Vagina (tissue), 2 donors: ENCODE results near the gene MARCHF3. TPM values are rescaled to one million over a fixed set of nuclear protein-coding genes. Genes with fewer than 3 reads are reported as not detected.
"Not testable (repeated sequence)": the region's sequence is repeated elsewhere in the genome, so short reads cannot be mapped to it uniquely, and the experiment has no call there.

Source experiments
- DNase-seq, 2 donors: peaks; one replicate each; pipeline ENCODE4 v3.0.0-alpha.2; 2017; ENCODE audit errors: extremely low spot score in 2 of 2
- H3K27ac ChIP-seq: fragments of 200-600 bp; sonication (generic); one replicate; pipeline ENCODE4 v1.5.1; 2019
- H3K27me3 ChIP-seq: fragments of 200-600 bp; sonication (generic); one replicate; pipeline ENCODE4 v1.5.1; 2019
- H3K36me3 ChIP-seq, 2 donors: fragments of 200-600 bp; sonication (generic); one replicate each; pipeline ENCODE4 v1.5.1; 2017 to 2019
- H3K4me1 ChIP-seq: fragments of 200-600 bp; sonication (generic); one replicate; pipeline ENCODE4 v1.5.1; 2019
- H3K4me3 ChIP-seq, 2 donors: fragments of 200-600 bp; sonication (generic); 1 replicate in 1 of 2; 2 replicates in 1 of 2; pipeline ENCODE4 v1.5.1; 2016 to 2019
- H3K9me3 ChIP-seq: fragments of 200-600 bp; sonication (generic); one replicate; pipeline ENCODE4 v1.5.1; 2019
- CTCF ChIP-seq, 3 experiments: fragments of 450-650 bp in 2 of 3; fragments of 200-600 bp in 1 of 3; sonication (generic) in 1 of 3; IDR thresholded peaks; one replicate each; pipeline ENCODE4 v1.5.1; 2017 to 2019; ENCODE audit warnings: antibody characterized with exemption in 3 of 3, mild to moderate bottlenecking in 2 of 3, moderate library complexity in 2 of 3
- POLR2A ChIP-seq, 2 donors: fragments of 450-650 bp; IDR thresholded peaks; one replicate each; pipeline ENCODE4 v1.6.1; 2017; ENCODE audit warnings: antibody characterized with exemption in 2 of 2, mild to moderate bottlenecking in 2 of 2, moderate library complexity in 2 of 2
- POLR2AphosphoS5 ChIP-seq, 2 donors: sonication (generic); formaldehyde crosslinking; IDR thresholded peaks; one replicate each; pipeline ENCODE4 v1.9.0; 2017; ENCODE audit warnings: antibody characterized with exemption in 2 of 2, mild to moderate bottlenecking in 2 of 2, low read depth in 1 of 2; ENCODE audit not compliant: insufficient read depth in 1 of 2
- intact Hi-C: fragments of 100-400 bp; cut with DNase I; formaldehyde crosslinking; loops from one replicate; pipeline ENCODE4 v1.15.1; 2023
- total RNA-seq: library from RNA; depleted of rRNA; stranded (reverse); fragments of >200 nt; gene quantifications from one replicate; pipeline ENCODE4 v1.2.3, GENCODE V29; 2016

The MARCHF3 gene
- total RNA-seq, 1 donor from 2014 or later = 2.0 TPM

DNA sequence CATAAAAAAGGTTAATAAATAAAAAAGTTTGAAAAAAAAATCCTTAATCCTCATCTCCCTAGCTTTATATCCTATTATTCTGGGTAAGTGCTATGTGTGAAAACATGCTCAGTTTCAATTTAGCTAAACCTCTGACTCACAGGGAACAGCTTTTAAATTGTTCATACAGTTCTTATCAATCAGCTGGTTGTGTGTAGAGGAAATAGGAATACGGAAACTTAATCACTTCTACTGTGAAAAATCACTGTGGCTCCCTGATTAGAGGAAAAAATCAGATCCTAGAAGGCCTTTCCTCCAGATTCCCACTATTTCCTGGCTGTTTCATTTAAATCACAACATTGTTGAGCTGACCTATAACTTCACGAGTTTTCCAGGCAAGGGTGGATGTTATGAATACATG lies 120.5 kb downstream of the MARCHF3 start:
- TF ChIP-seq POLR2A (IDR thresholded peaks at IDR 0.05) = no peak
- TF ChIP-seq CTCF (IDR thresholded peaks at IDR 0.05) = no peak
- no peak for TF ChIP-seq POLR2AphosphoS5 (IDR thresholded peaks at IDR 0.05; ENCODE audit: insufficient read depth in 1 of 2, low read depth in 1 of 2)
- H3K27ac ChIP-seq = no peak overlapping the region
- intact Hi-C loops = no loop called here
- no peak for DNase-seq
- no peaks in the 10 kb centered on the region for H3K36me3 ChIP-seq
- no peaks in the 10 kb centered on the region for H3K27me3 ChIP-seq
- no peaks in the 10 kb centered on the region for H3K4me1 ChIP-seq
- H3K9me3 ChIP-seq = no peaks in the 10 kb centered on the region
- no peak overlapping the region for H3K4me3 ChIP-seq

GRCh38 chr5:126904407-126904806 lies 126.0 kb downstream of the MARCHF3 start:
- H3K27me3 ChIP-seq, H3K4me1 ChIP-seq, H3K27ac ChIP-seq, intact Hi-C loops, H3K9me3 ChIP-seq, H3K4me3 ChIP-seq, H3K36me3 ChIP-seq, DNase-seq: not testable (repeated sequence)

DNA sequence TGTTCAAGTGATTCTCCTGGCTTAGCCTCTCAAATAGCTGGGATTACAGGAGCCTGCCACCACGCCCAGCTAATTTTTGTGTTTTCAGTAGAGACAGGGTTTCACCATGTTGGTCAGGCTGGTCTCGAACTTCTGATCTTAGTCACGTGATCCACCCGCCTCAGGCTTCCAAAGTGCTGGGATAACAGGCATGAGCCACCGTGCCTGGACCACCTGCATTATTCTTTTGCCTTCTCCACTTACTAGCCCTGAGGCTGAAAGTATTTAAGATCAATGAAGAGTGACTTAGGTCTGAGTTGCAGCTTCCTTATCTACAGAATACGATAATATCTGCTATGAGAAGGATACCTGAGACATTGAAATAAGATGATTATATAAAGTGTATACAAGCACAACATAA lies 129.6 kb downstream of the MARCHF3 start:
- H3K27me3 ChIP-seq = no peaks in the 10 kb centered on the region
- intact Hi-C loops = no loop called here
- no peak for TF ChIP-seq CTCF (IDR thresholded peaks at IDR 0.05)
- no peak for TF ChIP-seq POLR2AphosphoS5 (IDR thresholded peaks at IDR 0.05; ENCODE audit: insufficient read depth in 1 of 2, low read depth in 1 of 2)
- TF ChIP-seq POLR2A (IDR thresholded peaks at IDR 0.05) = no peak

GRCh38 chr5:126899476-126899875 lies 130.9 kb downstream of the MARCHF3 start:
- Histone ChIP-seq H3K27me3 (no peaks in the 10 kb centered on the region), H3K4me1 (no peaks in the 10 kb centered on the region), H3K27ac (no peak overlapping the region), H3K4me3 (no peak overlapping the region), H3K9me3 (no peaks in the 10 kb centered on the region), H3K36me3 (no peaks in the 10 kb centered on the region)
- intact Hi-C loops = no loop called here
- no peak for TF ChIP-seq CTCF (IDR thresholded peaks at IDR 0.05)
- TF ChIP-seq POLR2A (IDR thresholded peaks at IDR 0.05) = no peak
- no peak for TF ChIP-seq POLR2AphosphoS5 (IDR thresholded peaks at IDR 0.05; ENCODE audit: insufficient read depth in 1 of 2, low read depth in 1 of 2)
- no peak for DNase-seq

More for the DNA sequence above, 129.6 kb downstream of the MARCHF3 start:
- no peak overlapping the region for H3K4me3 ChIP-seq
- H3K27ac ChIP-seq = no peak overlapping the region
- H3K9me3 ChIP-seq = no peaks in the 10 kb centered on the region
- no peaks in the 10 kb centered on the region for H3K4me1 ChIP-seq
- DNase-seq = no peak
- H3K36me3 ChIP-seq = no peaks in the 10 kb centered on the region

DNA sequence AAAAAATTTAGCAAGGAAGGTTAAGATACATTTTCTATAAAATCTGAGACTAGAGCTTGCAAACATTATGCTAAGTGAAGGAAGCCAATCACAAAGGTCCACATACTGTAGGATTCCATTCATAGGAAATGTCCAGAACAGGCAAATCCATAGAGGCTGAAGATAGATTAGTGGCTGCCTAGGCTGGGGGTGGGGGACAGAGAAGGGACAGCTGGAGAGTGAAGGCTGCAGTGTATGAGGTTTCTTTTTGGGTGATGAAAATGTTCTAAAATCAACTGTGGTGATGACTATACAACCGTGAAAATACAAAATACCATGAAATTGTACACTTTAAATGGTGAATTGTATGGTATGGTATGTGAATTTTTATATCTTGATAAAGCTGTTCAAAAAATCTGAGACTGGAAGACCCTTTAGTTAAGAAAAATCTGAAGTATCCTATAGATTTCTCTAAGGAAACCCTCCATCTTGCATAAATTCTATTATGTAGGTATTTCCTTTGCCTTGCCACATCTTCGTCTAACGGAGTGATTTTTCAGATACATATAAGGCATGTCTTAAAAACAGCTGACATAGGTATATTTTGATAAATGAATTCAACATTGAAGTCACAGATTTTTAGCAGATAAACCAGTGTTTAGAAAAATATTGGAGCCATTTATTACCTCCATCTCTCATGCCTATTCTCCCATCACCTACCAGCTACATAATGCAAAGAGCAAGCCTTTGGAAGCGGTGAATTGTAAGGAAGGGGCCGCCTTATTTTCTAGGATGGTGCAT lies 132.3 kb downstream of the MARCHF3 start:
- intact Hi-C loops = no loop called here
- Histone ChIP-seq H3K27me3 (no peaks in the 10 kb centered on the region), H3K4me3 (no peak overlapping the region), H3K4me1 (no peaks in the 10 kb centered on the region), H3K36me3 (no peaks in the 10 kb centered on the region), H3K27ac (no peak overlapping the region), H3K9me3 (no peaks in the 10 kb centered on the region)
- TF ChIP-seq POLR2AphosphoS5 (IDR thresholded peaks at IDR 0.05; ENCODE audit: insufficient read depth in 1 of 2, low read depth in 1 of 2) (no peak), CTCF (IDR thresholded peaks at IDR 0.05) (no peak)
- DNase-seq = no peak
